HFF-Myc (cell line): ENCODE data around the gene ABLIM3.

Experiments
- DNase-seq: peaks from one replicate; pipeline ENCODE4 v3.0.0-alpha.2; 2011; ENCODE audit warnings: low read depth; ENCODE audit errors: extremely low read depth
- H3K4me3 ChIP-seq: replicated peaks from 2 replicates; pipeline ENCODE4 v1.5.1; 2011; ENCODE audit warnings: low read depth, mild to moderate bottlenecking, control low read depth, low read length
- CTCF ChIP-seq: IDR thresholded peaks from 2 replicates; pipeline ENCODE4 v1.5.1; 2012; ENCODE audit warnings: mild to moderate bottlenecking, low read depth, low read length, control low read depth; ENCODE audit errors: missing control alignments

The ABLIM3 gene

GRCh38 chr5:149205625-149206523 lies 64.6 kb downstream of the ABLIM3 start:
- no peak for TF ChIP-seq CTCF
- DNase-seq: peak; percentile 84
- no peak overlapping the region for H3K4me3 ChIP-seq

- no peak for DNase-seq
- no peak overlapping the region for H3K4me3 ChIP-seq
- TF ChIP-seq CTCF: no peak
Observed at GRCh38 chr5:149206524-149207141, 65.3 kb downstream of the ABLIM3 start.

GRCh38 chr5:149207831-149208230 lies 66.5 kb downstream of the ABLIM3 start:
- DNase-seq: no peak
- no peak overlapping the region for H3K4me3 ChIP-seq
- no peak for TF ChIP-seq CTCF

GRCh38 chr5:149210225-149210624 lies 68.9 kb downstream of the ABLIM3 start:
- TF ChIP-seq CTCF: no peak
- no peak for DNase-seq
- H3K4me3 ChIP-seq: no peak overlapping the region

- no peak overlapping the region for H3K4me3 ChIP-seq
- TF ChIP-seq CTCF: no peak
- no peak for DNase-seq
Observed at GRCh38 chr5:149210968-149211490, 69.7 kb downstream of the ABLIM3 start.

- no peak for DNase-seq
- H3K4me3 ChIP-seq: no peak overlapping the region
- TF ChIP-seq CTCF: no peak
Observed at GRCh38 chr5:149211566-149211965, 70.3 kb downstream of the ABLIM3 start.
